Esophagus muscularis mucosa (tissue), 4 donors: ENCODE data around the gene HSD11B2. TPM values are rescaled to one million over a fixed set of nuclear protein-coding genes. Genes with fewer than 3 reads are reported as not detected.

Source experiments
- DNase-seq: peaks from one replicate; pipeline ENCODE4 v3.0.0-alpha.2; 2017; ENCODE audit errors: extremely low spot score
- H3K27ac ChIP-seq, 4 donors: fragments of 200-600 bp; sonication (generic); replicated peaks in 1 of 4; 1 replicate in 3 of 4; 2 replicates in 1 of 4; pipeline ENCODE4 v1.5.1; 2016 to 2019; ENCODE audit warnings: mild to moderate bottlenecking in 1 of 4
- H3K27me3 ChIP-seq, 4 donors: fragments of 200-600 bp; sonication (generic); one replicate each; pipeline versions ENCODE4 v1.5.1 to v1.6.0; 2016 to 2019
- H3K36me3 ChIP-seq, 4 donors: fragments of 200-600 bp; sonication (generic); one replicate each; pipeline ENCODE4 v1.5.1; 2016 to 2019
- H3K4me1 ChIP-seq, 4 donors: fragments of 200-600 bp; sonication (generic); one replicate each; pipeline ENCODE4 v1.5.1; 2016 to 2019
- H3K4me3 ChIP-seq, 4 donors: fragments of 200-600 bp; sonication (generic); 1 replicate in 2 of 4; 2 replicates in 2 of 4; pipeline ENCODE4 v1.5.1; 2016 to 2019; ENCODE audit warnings: mild to moderate bottlenecking in 4 of 4, moderate library complexity in 1 of 4
- H3K9me3 ChIP-seq, 4 donors: fragments of 200-600 bp; sonication (generic); 1 replicate in 3 of 4; 2 replicates in 1 of 4; pipeline ENCODE4 v1.5.1; 2016 to 2019
- EP300 ChIP-seq: sonication (generic); formaldehyde crosslinking; IDR thresholded peaks from one replicate; pipeline ENCODE4 v1.6.1; 2017; ENCODE audit warnings: antibody characterized with exemption
- POLR2A ChIP-seq: fragments of 450-650 bp; IDR thresholded peaks from one replicate; pipeline ENCODE4 v1.6.1; 2017; ENCODE audit warnings: antibody characterized with exemption, moderate library complexity, mild to moderate bottlenecking, low read depth
- POLR2AphosphoS5 ChIP-seq, 2 donors: sonication (generic); formaldehyde crosslinking; IDR thresholded peaks; one replicate each; pipeline ENCODE4 v1.6.1; 2017; ENCODE audit warnings: antibody characterized with exemption in 2 of 2
- WGBS: methylation state at CpG from one replicate; pipeline ENCODE4 v1.1.5; 2018; 5-methylcytosine and 5-hydroxymethylcytosine counted together
- intact Hi-C: fragments of 100-400 bp; cut with DNase I; formaldehyde crosslinking; loops from one replicate; pipeline ENCODE4 v1.15.1; 2023
- total RNA-seq, 4 donors: library from RNA; depleted of rRNA; stranded (reverse); fragments of >200 nt; gene quantifications; one replicate each; pipeline versions ENCODE4 v1.1.0 to v1.2.1, GENCODE V29; 2016
- TF ChIP-seq, protein P1 (sequence below), 3 experiments: fragments of 200-600 bp in 2 of 3; fragments of 450-650 bp in 1 of 3; sonication (generic) in 2 of 3; IDR thresholded peaks; one replicate each; pipeline ENCODE4 v1.5.1; 2017 to 2019; ENCODE audit warnings: antibody characterized with exemption in 3 of 3, mild to moderate bottlenecking in 2 of 3, moderate library complexity in 1 of 3

HSD11B2 gene
- total RNA-seq, 4 donors from 2014 or later: 0.42 to 2.2 (median 1.1) TPM; not detected in 1

DNA sequence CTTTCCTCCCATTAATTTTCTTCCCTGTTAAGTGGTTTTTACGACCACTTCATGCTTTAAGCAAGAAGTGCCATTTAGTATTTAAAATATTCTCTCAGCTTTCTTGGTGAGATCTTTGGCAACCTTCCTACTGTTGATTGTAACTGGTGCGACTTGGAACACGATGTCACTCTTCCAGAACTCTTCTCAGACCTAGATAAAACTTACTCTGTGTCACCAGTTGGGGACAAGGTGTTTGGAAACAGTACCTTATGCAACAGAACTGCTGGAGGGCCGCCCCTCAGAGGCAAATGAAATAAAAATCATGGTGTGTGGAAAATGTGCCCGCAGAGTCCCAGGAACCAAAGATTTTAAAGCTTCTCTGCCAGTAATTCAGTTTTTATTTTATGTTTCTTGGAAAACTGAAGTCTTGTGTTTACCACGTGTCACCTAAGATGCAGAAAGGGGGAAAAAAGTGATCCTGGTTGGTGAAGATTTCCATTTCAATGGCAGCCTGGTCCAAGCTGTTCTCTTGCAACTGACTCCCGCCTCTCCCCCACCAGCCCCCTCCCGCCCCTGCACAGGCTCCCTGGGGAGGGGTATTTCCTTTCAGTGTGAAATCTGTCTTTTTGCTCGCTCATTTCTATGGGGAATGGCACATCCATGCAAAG lies 7.2 kb upstream of the HSD11B2 start:
- peaks cover 0 to 39% (median 0%) of the 10 kb centered on the region in 4 donors for H3K27me3 ChIP-seq
- WGBS: 52% methylated on average over 9 of the region's 9 CpGs

DNA sequence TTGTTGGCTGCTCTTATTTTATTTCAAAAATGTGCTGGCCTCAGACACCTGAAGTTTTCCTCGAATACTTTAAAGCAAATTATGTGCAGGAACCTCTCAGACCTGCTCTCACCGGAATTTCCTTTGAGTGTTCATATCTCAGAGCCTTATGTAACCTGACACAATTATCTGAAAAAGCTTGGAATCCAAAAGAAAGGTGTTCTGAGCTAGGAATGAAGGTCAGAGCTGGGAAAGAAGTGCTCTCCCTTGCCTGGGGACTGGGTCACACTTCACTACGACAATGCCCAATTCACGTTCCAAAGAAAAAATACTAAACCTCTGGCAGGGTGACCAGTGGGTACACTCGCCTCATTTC lies 6.7 kb upstream of the HSD11B2 start:
- no peak for DNase-seq
- no peak overlapping the region for H3K27ac ChIP-seq
- H3K4me3 ChIP-seq: no peak overlapping the region
- TF ChIP-seq POLR2A (no peak), POLR2AphosphoS5 (IDR thresholded peaks at IDR 0.05) (no peak), EP300 (no peak)
- TF ChIP-seq, protein P1, sequence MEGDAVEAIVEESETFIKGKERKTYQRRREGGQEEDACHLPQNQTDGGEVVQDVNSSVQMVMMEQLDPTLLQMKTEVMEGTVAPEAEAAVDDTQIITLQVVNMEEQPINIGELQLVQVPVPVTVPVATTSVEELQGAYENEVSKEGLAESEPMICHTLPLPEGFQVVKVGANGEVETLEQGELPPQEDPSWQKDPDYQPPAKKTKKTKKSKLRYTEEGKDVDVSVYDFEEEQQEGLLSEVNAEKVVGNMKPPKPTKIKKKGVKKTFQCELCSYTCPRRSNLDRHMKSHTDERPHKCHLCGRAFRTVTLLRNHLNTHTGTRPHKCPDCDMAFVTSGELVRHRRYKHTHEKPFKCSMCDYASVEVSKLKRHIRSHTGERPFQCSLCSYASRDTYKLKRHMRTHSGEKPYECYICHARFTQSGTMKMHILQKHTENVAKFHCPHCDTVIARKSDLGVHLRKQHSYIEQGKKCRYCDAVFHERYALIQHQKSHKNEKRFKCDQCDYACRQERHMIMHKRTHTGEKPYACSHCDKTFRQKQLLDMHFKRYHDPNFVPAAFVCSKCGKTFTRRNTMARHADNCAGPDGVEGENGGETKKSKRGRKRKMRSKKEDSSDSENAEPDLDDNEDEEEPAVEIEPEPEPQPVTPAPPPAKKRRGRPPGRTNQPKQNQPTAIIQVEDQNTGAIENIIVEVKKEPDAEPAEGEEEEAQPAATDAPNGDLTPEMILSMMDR (IDR thresholded peaks at IDR 0.05): no peak
- peaks cover 0 to 44% (median 0%) of the 10 kb centered on the region in 4 donors for H3K27me3 ChIP-seq
- H3K4me1 ChIP-seq: peaks cover 0 to 11% (median 9%) of the 10 kb centered on the region in 4 donors
- no peaks in the 10 kb centered on the region for H3K9me3 ChIP-seq
- H3K36me3 ChIP-seq: no peaks in the 10 kb centered on the region
- 76% methylated on average over 5 of the region's 5 CpGs for WGBS
- intact Hi-C loops: no loop called here

More for the DNA sequence above, 7.2 kb upstream of the HSD11B2 start:
- no peak for DNase-seq
- Histone ChIP-seq H3K4me3 (no peak overlapping the region), H3K36me3 (no peaks in the 10 kb centered on the region), H3K4me1 (peaks cover 0 to 11% (median 9%) of the 10 kb centered on the region in 4 donors), H3K9me3 (no peaks in the 10 kb centered on the region), H3K27ac (no peak overlapping the region)
- TF ChIP-seq POLR2AphosphoS5 (IDR thresholded peaks at IDR 0.05) (no peak), POLR2A (no peak), EP300 (no peak)
- TF ChIP-seq, protein P1 (IDR thresholded peaks at IDR 0.05): no peak
- intact Hi-C loops: no loop called here

GRCh38 chr16:67425061-67425460 lies 5.9 kb upstream of the HSD11B2 start:
- Histone ChIP-seq H3K27ac (no peak overlapping the region), H3K36me3 (no peaks in the 10 kb centered on the region), H3K4me3 (no peak overlapping the region), H3K27me3 (peaks cover 0 to 50% (median 0%) of the 10 kb centered on the region in 4 donors), H3K4me1 (peaks cover 0 to 16% (median 11%) of the 10 kb centered on the region in 4 donors), H3K9me3 (no peaks in the 10 kb centered on the region)
- intact Hi-C loops: no loop called here
- TF ChIP-seq POLR2A (no peak), POLR2AphosphoS5 (IDR thresholded peaks at IDR 0.05) (no peak), EP300 (no peak)
- TF ChIP-seq, protein P1 (IDR thresholded peaks at IDR 0.05): no peak
- no peak for DNase-seq
- 52% methylated on average over 6 of the region's 6 CpGs for WGBS

DNA sequence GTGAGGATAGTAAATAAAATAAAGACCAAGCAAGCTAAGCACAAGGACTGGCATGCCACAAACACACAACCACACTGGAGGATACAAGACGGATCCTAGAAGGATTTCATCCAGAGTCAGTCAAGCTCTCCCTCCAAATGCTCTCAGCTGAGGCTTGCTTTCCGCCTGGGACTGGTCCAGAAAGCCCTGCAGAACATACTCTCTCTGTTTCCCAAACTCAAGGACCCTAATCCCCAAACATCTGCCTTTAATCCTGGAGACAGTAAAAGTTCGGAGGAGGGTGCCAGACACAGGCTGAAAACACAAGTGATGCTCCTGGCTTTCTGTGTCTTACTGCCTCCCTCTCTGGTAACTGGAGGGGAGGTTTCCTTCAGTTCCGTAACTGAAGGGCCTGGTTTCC lies 5.3 kb upstream of the HSD11B2 start:
- Histone ChIP-seq H3K4me3 (no peak overlapping the region), H3K27me3 (peaks cover 0 to 55% (median 0%) of the 10 kb centered on the region in 4 donors), H3K4me1 (peaks cover 4 to 22% (median 17%) of the 10 kb centered on the region in 4 donors), H3K9me3 (no peaks in the 10 kb centered on the region), H3K27ac (no peak overlapping the region), H3K36me3 (no peaks in the 10 kb centered on the region)
- intact Hi-C loops: no loop called here
- 76% methylated on average over 3 of the region's 4 CpGs for whole genome bisulfite sequencing
- no peak for DNase-seq
- TF ChIP-seq, protein P1 (IDR thresholded peaks at IDR 0.05): no peak
- TF ChIP-seq POLR2AphosphoS5 (IDR thresholded peaks at IDR 0.05) (no peak), EP300 (no peak), POLR2A (no peak)
